CD14-positive monocyte (primary cell): ENCODE results near the gene PPARG. TPM values are rescaled to one million over a fixed set of nuclear protein-coding genes. Genes with fewer than 3 reads are reported as not detected.

Experiments
- DNase-seq, 3 donors: peaks; one replicate each; pipeline ENCODE4 v3.0.0-alpha.2; 2011 to 2022
- H2AFZ ChIP-seq: 2 replicates; pipeline ENCODE4 v1.6.0; 2012; ENCODE audit warnings: mild to moderate bottlenecking, low read depth, low read length, inconsistent platforms; ENCODE audit not compliant: insufficient read depth, poor library complexity, severe bottlenecking
- H3K27ac ChIP-seq, 2 donors: 1 replicate in 1 of 2; 2 replicates in 1 of 2; pipeline ENCODE4 v1.5.1; 2012 to 2013; ENCODE audit warnings: low read length in 2 of 2, control low read depth in 1 of 2, inconsistent platforms in 1 of 2, low read depth in 1 of 2, mild to moderate bottlenecking in 1 of 2
- H3K27me3 ChIP-seq, 2 donors: one replicate each; pipeline versions ENCODE4 v1.6.0 to v1.6.1; 2011 to 2013; ENCODE audit warnings: low read length in 2 of 2; ENCODE audit not compliant: control insufficient read depth in 2 of 2, insufficient read depth in 2 of 2
- H3K36me3 ChIP-seq, 2 donors: replicated peaks in 1 of 2; 1 replicate in 1 of 2; 2 replicates in 1 of 2; pipeline versions ENCODE4 v1.5.1 to v1.6.1; 2012 to 2013; ENCODE audit warnings: low read length in 2 of 2, control low read depth in 1 of 2, inconsistent platforms in 1 of 2, mild to moderate bottlenecking in 1 of 2; ENCODE audit not compliant: insufficient read depth in 2 of 2, control insufficient read depth in 1 of 2
- H3K4me1 ChIP-seq, 2 donors: 1 replicate in 1 of 2; 2 replicates in 1 of 2; pipeline versions ENCODE4 v1.5.1 to v1.6.1; 2012 to 2013; ENCODE audit warnings: low read length in 2 of 2, control low read depth in 1 of 2, inconsistent platforms in 1 of 2, mild to moderate bottlenecking in 1 of 2, moderate library complexity in 1 of 2; ENCODE audit not compliant: insufficient read depth in 2 of 2, control insufficient read depth in 1 of 2
- H3K4me2 ChIP-seq: replicated peaks from 2 replicates; pipeline ENCODE3; 2012; ENCODE audit warnings: low read length, moderate library complexity, mild to moderate bottlenecking; ENCODE audit not compliant: poor library complexity, severe bottlenecking; ENCODE audit errors: extremely low read depth
- H3K4me3 ChIP-seq, 3 experiments: fragments of 200-600 bp in 1 of 3; sonication (generic) in 1 of 3; replicated peaks in 1 of 3; 1 replicate in 2 of 3; 2 replicates in 1 of 3; pipeline ENCODE4 v1.5.1; 2011 to 2013; ENCODE audit warnings: low read length in 3 of 3, mild to moderate bottlenecking in 3 of 3, control low read depth in 2 of 3, low read depth in 2 of 3, inconsistent platforms in 1 of 3, moderate library complexity in 1 of 3
- H3K79me2 ChIP-seq: 2 replicates; pipeline ENCODE4 v1.6.0; 2012; ENCODE audit warnings: mild to moderate bottlenecking, control low read depth, inconsistent platforms, low read length, moderate library complexity; ENCODE audit not compliant: insufficient read depth
- H3K9ac ChIP-seq: 2 replicates; pipeline ENCODE4 v1.6.0; 2017; ENCODE audit warnings: low read length, mild to moderate bottlenecking; ENCODE audit not compliant: insufficient read depth, poor library complexity, severe bottlenecking
- H3K9me3 ChIP-seq, 2 donors: replicated peaks in 1 of 2; 1 replicate in 1 of 2; 2 replicates in 1 of 2; pipeline versions ENCODE4 v1.5.1 to v1.6.1; 2012 to 2013; ENCODE audit warnings: low read length in 2 of 2, control low read depth in 1 of 2; ENCODE audit not compliant: control insufficient read depth in 1 of 2, insufficient read depth in 1 of 2
- H4K20me1 ChIP-seq: 2 replicates; pipeline ENCODE4 v1.6.0; 2012; ENCODE audit warnings: mild to moderate bottlenecking, low read length, control low read depth, moderate library complexity; ENCODE audit not compliant: insufficient read depth
- H3K27ac Mint-ChIP-seq, 7 donors: one replicate each; pipeline ENCODE4 v1.8.0; 2020; ENCODE audit warnings: mild to moderate bottlenecking in 7 of 7, mixed read lengths in 7 of 7, moderate library complexity in 6 of 7, inconsistent platforms in 2 of 7
- H3K27me3 Mint-ChIP-seq, 3 donors: one replicate each; pipeline ENCODE4 v1.8.0; 2021 to 2022; ENCODE audit warnings: low read depth in 3 of 3, mild to moderate bottlenecking in 3 of 3, mixed read lengths in 3 of 3, moderate library complexity in 3 of 3, inconsistent platforms in 1 of 3
- H3K36me3 Mint-ChIP-seq, 2 donors: one replicate each; pipeline ENCODE4 v1.8.0; 2020; ENCODE audit warnings: mixed read lengths in 2 of 2, inconsistent platforms in 1 of 2, mild to moderate bottlenecking in 1 of 2
- H3K4me1 Mint-ChIP-seq: one replicate; pipeline ENCODE4 v1.8.0; 2020; ENCODE audit warnings: mild to moderate bottlenecking, mixed read lengths
- H3K4me3 Mint-ChIP-seq, 2 donors: one replicate each; pipeline ENCODE4 v1.8.0; 2020; ENCODE audit warnings: mild to moderate bottlenecking in 2 of 2, mixed read lengths in 2 of 2, moderate library complexity in 1 of 2
- H3K9me3 Mint-ChIP-seq, 7 donors: one replicate each; pipeline ENCODE4 v1.8.0; 2020 to 2022; ENCODE audit warnings: mixed read lengths in 7 of 7, mild to moderate bottlenecking in 6 of 7, moderate library complexity in 6 of 7, inconsistent platforms in 2 of 7
- CTCF ChIP-seq: fragments of 200-600 bp; IDR thresholded peaks from one replicate; pipeline ENCODE4 v1.8.0; 2022; ENCODE audit warnings: antibody characterized with exemption, mild to moderate bottlenecking
- WGBS: methylation state at CpG from one replicate; pipeline ENCODE4 v1.1.5; 2013; ENCODE audit warnings: missing lambda C conversion rate; ENCODE audit not compliant: insufficient coverage; 5-methylcytosine and 5-hydroxymethylcytosine counted together
- intact Hi-C, 2 donors: fragments of 100-400 bp; cut with micrococcal nuclease; formaldehyde crosslinking; loops; one replicate each; pipeline versions ENCODE4 v1.15.0 to v1.15.1; 2023
- polyA plus RNA-seq, 3 donors: library from polyadenylated mRNA; depleted of rRNA in 1 of 3; unstranded in 2 of 3; stranded (reverse) in 1 of 3; fragments of 300-500 nt in 2 of 3; fragments of >200 nt in 1 of 3; fragmentation: Illumina TruSeq in 2 of 3; gene quantifications; 1 replicate in 2 of 3; 2 replicates in 1 of 3; pipeline ENCODE4 v1.2.3, GENCODE V29; 2012 to 2021

The PPARG gene
- polyA plus RNA-seq, 3 donors, result 0.56 to 2.0 (median 0.97) TPM

- no peak overlapping the region for H3K27ac Mint-ChIP-seq
Observed at GRCh38 chr3:12280357-12280806, 8.5 kb upstream of the PPARG start.

GRCh38 chr3:12284591-12284990, 4.3 kb upstream of the PPARG start:
- Histone ChIP-seq H3K9ac (no peak overlapping the region), H3K79me2 (no peaks in the 10 kb centered on the region), H3K27ac (no peak overlapping the region), H4K20me1 (no peaks in the 10 kb centered on the region), H2AFZ (no peak overlapping the region), H3K27me3 (peaks cover 18 to 27% of the 10 kb centered on the region in 2 donors), H3K9me3 (no peaks in the 10 kb centered on the region), H3K4me1 (peaks cover 16 to 17% of the 10 kb centered on the region in 2 donors), H3K4me3 (no peak overlapping the region), H3K4me2 (no peak overlapping the region), H3K36me3 (no peaks in the 10 kb centered on the region)
- no peak for DNase-seq
- H3K9me3 Mint-ChIP-seq, result peaks cover 0 to 8% (median 3%) of the 10 kb centered on the region in 7 donors
- peaks cover 36 to 46% (median 40%) of the 10 kb centered on the region in 3 donors for H3K27me3 Mint-ChIP-seq
- H3K27ac Mint-ChIP-seq, result no peak overlapping the region
- H3K36me3 Mint-ChIP-seq, result peaks cover 0 to 13% of the 10 kb centered on the region in 2 donors
- H3K4me3 Mint-ChIP-seq, result no peak overlapping the region
- intact Hi-C loops, result loop anchor here in 1 of 2 donors (10.0 kb wide), 1 partner anchor 110 kb away; no protein-coding TSS in a partner anchor
- peaks cover 18% of the 10 kb centered on the region for H3K4me1 Mint-ChIP-seq
- no CpG with 5 or more reads among the region's 2 CpGs for WGBS
- TF ChIP-seq CTCF, result no peak

More at GRCh38 chr3:12280357-12280806, 8.5 kb upstream of the PPARG start:
- no peak overlapping the region for H3K9ac ChIP-seq
- Mint-ChIP-seq H3K4me1 (peaks cover 23% of the 10 kb centered on the region), H3K36me3 (no peaks in the 10 kb centered on the region), H3K27me3 (peaks cover 9 to 10% (median 9%) of the 10 kb centered on the region in 3 donors), H3K9me3 (peaks cover 0 to 7% (median 3%) of the 10 kb centered on the region in 7 donors), H3K4me3 (no peak overlapping the region)
- H3K27me3 ChIP-seq, result no peaks in the 10 kb centered on the region
- no peaks in the 10 kb centered on the region for H3K36me3 ChIP-seq
- H3K4me1 ChIP-seq, result peaks cover 24% of the 10 kb centered on the region in 2 donors
- no peak for TF ChIP-seq CTCF
- no peaks in the 10 kb centered on the region for H3K9me3 ChIP-seq
- no peaks in the 10 kb centered on the region for H3K79me2 ChIP-seq
- no peak overlapping the region for H3K4me2 ChIP-seq
- no peaks in the 10 kb centered on the region for H4K20me1 ChIP-seq
- no peak overlapping the region for H3K27ac ChIP-seq
- H3K4me3 ChIP-seq, result no peak overlapping the region
- DNase-seq, result no peak
- no peak overlapping the region for H2AFZ ChIP-seq
- 100% methylated on average over 1 of the region's 9 CpGs for WGBS
- intact Hi-C loops, result loop anchor here in 1 of 2 donors (10.0 kb wide), 1 partner anchor 114 kb away; no protein-coding TSS in a partner anchor
